HG02678 (cell line): Measurements from ENCODE around the gene CLASP1.
"Not testable (repeated sequence)": the region's sequence is repeated elsewhere in the genome, so short reads cannot be mapped to it uniquely, and the experiment has no call there.

Source experiments
- ATAC-seq: cut with Tn5 transposase; IDR thresholded peaks from one replicate; pipeline ENCODE4 v1.9.1; 2021; ENCODE audit warnings: mild to moderate bottlenecking, moderate library complexity; ENCODE audit not compliant: unreplicated experiment

CLASP1 gene

DNA sequence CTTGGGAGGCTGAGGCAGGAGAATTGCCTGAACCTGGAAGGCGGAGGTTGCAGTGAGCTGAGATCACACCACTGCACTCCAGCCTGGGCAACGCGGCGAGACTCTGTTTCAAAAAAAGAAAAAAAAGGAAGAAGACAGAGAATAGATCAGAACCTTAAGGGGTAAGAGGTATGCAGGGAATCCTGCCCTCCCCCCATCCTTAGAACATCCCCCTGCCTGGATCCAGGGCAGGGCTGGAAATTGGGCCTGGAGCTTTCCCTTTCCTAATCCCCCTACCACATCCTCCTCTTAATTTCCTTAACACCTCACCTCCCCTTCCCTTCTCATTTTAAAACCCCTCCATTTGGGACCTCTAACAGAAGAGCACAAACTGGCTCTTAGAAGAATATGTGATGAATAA, 62.1 kb downstream of the CLASP1 start:
- ATAC-seq: no peak

DNA sequence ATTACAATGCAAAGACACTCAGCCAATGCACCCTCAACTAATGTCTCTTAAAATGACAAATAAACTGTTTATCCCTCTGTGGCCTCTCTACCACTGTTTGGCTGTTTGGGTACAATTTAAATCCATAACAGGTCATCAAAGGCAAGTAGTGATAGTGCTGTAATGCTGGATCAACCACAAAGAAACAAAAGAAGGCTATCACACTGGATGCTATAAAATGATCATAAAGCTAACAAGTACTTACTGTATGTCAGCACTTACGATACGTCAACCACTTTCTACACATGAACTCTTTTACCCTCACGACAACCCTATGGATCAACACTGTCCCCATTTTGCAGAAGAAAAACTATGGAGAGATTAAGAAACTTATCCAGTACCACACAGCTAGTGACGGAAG, 64.5 kb downstream of the CLASP1 start:
- ATAC-seq: no peak

DNA sequence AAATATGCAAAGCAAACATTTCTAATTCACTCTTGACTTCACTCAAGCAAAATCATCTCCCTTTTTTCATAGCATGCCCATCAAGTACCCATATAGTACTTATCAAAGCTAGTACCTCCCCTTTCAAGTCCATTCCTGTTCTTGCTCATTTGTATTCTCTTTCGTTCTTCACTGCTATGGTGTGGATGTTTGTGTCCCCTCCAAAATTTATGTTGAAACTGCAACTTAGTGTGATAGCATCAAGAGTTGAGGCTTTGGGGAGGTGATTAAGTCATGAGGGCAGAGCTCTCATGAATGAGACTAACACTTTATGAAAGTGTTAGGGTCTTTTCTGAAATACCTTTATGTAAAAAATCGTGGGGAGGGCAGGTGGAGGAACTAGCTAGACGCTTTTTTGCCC, 65.7 kb downstream of the CLASP1 start:
- ATAC-seq: no peak

DNA sequence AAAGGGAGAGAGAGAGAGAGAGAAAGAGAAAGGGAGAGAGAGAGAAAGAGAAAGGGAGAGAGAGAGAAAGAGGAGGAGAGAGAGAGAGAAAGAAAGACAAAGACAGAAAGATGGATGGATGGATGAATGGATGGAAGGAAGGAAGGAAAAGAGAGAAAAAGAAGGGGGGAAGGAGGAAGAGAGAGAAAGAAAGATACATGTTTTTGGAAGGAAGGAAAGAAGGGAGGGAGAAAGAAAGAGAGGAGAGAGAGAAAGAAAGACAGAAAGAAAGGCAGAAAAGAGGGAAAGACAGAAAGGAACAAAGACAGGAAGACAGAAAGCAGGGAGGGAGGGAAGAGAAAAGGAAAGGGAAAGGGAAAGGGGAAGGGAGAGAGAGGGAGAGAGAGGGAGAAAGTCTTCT, 67.0 kb downstream of the CLASP1 start:
- no peak for ATAC-seq

DNA sequence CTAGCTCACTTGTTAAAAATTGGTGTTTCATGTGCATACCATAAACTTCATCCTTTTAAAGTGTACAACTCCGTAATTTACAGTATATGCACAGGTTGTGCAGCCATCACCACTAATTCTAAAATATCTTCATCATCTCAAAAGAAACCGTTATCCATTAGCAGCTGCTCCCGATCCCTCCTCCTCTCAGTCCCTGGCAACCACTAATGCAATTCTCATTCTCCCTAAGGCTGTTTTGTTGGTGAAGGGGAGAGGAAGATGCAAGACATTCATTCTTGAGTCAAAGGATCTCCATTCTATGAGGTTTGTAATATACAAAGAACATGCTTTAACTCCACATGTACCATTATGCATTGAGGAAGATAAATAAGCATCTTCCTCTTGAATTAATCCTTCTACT, 70.0 kb downstream of the CLASP1 start:
- ATAC-seq: no peak

DNA sequence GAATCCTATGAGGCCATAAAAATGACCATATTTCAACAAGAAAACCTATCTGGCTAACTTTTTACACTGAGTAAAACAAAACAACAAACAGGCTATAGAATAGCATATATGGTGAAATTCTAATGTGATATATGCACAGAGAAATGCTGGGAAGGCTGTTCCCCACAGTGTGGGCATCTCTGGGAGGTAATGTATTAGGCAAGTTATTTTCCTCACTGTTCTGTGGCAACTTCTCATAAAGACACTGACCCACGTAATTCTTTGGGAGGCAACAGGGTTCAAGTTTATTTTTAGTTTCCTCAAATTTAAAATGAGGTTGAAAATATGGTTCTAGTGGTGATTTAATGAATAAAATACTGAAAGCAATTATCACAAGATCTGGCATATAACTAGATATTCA, 71.9 kb downstream of the CLASP1 start:
- ATAC-seq: no peak

DNA sequence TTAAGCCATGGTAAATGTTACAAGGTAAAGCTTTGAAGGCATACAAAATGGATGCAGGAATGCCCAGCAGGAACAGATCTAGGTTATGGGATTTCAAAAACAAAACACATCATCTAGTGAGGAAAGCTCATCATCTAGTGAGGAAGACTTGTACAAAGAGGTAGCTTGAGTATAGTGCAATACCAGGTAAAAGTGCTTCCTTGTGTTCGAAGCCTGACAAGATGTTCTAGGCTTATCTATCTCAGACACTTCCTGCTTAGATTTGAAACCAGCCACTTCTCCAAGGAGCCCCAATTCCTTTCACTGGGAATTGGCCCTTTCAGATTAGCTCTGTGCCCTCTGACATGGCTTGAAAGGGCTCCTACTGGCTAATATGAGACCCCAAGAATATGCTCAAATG, 73.0 kb downstream of the CLASP1 start:
- ATAC-seq: no peak

DNA sequence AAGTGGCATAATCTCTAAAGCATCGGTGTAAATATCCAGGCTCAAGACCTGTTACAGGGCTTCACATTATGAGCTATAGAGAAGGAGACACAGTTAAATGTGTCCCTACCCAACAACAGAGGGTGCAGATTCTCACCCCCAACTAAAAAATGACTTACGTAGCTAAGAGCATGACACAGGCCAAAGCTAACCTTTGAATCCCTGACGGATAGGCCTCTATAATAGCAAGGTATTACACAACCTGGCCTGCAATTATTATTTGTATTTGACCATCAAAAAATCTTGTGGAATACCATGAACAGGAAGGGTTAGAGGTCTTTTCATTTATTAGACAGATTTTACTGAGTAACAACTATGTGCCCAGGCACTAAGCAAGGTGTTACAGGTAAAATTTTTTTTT, 73.5 kb downstream of the CLASP1 start:
- ATAC-seq: no peak

DNA sequence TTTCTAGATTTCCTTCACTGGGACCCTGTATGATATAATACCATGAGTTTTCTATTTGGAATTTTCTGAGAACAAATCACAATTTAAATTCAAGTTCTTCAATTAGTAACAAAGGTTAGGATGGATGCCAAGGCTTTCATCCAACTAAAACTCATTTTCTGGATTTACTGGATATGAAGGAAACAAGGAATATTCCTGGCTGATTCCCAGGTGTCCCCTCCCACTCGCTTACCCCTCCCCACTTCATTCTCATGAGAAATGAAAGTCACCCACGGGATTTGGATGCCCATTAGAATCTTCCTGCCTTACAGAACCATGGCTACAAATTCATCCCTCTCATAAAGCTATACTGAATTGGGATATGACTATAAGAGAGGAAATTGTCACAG, 78.6 kb downstream of the CLASP1 start:
- ATAC-seq: no peak

DNA sequence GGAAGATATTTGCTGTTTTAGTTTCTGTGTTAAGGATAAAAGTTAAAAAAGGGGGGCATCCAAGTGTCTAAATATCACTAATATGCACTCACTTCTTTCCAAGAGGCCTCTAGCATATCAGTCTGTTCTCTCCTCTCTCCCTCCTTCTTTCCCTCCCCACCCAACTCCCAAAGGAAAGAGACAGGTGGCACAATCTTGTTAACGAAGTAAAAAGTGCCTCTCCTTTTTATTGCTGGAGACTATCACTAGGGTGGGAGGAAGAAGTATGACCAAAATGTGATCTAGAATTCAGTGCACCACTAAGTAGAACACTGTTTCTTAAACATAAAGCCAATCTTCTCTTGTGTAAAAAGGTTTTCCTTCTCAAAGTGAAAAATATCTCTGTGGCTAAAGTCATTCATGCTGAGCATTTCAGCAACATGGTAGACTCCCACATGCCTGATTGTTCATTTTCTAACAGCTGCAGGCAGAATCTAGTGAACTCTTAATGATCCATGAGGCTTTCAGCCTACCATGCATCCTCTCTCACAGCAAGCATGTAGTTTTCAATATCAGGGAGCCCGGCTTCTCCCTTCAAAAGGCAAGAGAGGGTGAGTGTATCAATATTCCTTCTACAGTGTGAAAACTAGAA, 79.1 kb downstream of the CLASP1 start:
- ATAC-seq: no peak

DNA sequence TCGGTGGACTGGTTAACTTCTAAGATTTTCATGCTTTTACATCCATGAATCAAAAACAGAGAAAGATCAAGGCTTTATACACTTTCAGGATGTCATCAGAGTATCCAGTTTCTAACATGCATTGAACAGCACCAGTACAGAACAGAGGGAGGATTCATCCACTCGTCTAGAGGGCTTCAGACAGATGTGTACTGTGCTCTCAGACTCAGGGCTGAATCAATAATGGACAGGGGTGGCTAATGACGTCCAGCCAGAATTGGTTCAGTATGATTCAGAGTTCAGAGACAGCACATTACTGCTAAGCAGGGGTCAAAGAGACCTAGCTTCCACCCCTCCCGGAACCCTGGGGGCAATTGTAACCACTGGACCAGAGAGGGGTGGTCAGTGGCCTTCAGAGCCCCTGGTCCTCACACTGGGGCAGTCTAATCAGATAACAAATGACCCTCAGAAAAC, 81.3 kb downstream of the CLASP1 start:
- ATAC-seq: no peak

DNA sequence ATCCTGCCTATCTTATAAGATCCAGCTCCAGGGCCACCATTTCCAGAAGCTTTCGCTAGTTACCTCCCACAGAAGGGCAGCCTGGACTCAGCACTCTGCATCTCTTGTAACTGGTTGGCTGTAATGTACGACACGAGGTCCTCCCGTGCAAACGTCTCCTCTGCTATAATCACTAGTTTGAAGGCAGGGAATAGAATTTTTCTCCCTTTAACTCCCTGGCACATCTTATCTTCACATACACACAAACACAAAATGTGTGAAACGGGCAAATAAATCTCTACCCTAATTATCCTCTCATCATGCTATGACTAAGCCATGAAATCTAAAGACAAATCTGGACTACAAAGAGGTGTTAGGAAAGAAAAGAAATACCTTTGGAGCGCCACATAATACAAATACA, 81.8 kb downstream of the CLASP1 start:
- no peak for ATAC-seq

DNA sequence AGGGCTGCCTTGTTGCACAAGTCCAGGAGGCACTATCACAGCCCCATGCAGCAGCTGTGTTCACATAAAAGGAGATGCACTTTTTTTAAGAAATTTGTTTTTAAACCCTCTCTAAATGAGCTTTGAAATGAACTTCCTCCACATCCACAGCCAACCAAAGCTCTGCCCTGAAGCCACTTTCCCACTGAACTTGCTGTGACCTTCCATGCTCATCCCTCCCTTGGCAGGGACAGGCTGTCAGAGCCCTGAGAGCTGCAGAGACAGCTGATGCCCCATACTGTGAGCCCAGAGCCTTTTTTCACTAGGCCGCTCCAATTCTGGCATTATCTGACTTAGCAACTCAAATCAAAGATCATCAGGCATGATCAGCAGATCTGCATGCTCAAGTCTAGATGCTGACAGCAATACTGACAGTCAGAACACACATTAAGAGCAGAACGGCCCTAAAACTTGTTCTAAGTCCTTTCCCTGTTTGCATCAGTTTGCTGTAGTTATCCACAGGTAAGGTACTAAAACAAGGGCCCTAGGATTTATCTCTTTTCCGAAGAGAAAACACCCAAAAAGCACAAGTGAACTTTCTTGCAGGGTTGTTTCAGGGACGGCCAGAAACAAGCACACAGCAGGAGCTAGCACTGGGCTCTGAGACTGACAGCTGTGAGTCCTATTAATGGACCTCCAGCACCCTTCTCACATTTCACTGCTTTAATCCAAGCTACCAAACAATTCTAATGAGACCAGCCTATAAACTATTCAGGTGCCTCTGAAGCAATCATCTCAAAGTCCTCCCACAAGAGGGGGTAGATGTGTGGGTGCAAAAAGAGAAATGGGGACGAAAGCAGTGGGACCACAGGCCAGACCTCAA, 83.6 kb downstream of the CLASP1 start:
- ATAC-seq: no peak

DNA sequence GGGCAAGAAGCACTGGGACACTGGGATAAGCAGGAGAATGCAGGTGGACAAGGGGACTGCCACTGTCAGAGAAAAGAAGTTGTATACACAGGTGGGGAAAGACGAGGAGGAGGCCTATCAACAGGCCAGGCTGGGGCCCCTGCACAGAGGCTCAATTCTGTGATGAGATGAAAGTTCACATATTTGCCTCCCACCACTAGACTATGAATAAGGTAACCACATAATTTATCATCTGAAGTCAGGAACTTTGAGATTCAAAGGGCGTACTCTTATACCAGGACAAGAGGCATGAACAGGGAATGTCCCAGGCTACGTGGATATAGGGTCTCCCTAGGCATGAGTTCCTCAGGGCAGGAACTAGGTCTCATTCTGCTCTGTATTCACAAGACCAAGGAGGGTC, 84.4 kb downstream of the CLASP1 start:
- ATAC-seq: no peak

DNA sequence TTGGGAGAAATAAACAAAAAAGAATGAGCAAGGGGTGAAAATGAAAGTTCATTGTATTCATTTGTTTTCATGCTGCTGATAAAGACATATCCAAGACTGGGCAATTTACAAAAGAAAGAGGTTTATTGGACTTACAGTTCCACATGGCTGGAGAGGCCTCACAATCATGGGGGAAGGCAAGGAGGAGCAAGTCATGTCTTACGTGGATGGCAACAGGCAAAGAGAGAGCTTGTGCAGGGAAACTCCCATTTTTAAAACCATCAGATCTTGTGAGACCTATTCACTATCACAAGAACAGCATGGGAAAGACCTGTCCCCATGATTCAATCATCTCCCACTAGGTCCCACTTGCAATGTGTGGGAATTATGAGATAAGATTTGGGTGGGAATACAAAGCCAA, 85.5 kb downstream of the CLASP1 start:
- ATAC-seq: not testable (repeated sequence)

DNA sequence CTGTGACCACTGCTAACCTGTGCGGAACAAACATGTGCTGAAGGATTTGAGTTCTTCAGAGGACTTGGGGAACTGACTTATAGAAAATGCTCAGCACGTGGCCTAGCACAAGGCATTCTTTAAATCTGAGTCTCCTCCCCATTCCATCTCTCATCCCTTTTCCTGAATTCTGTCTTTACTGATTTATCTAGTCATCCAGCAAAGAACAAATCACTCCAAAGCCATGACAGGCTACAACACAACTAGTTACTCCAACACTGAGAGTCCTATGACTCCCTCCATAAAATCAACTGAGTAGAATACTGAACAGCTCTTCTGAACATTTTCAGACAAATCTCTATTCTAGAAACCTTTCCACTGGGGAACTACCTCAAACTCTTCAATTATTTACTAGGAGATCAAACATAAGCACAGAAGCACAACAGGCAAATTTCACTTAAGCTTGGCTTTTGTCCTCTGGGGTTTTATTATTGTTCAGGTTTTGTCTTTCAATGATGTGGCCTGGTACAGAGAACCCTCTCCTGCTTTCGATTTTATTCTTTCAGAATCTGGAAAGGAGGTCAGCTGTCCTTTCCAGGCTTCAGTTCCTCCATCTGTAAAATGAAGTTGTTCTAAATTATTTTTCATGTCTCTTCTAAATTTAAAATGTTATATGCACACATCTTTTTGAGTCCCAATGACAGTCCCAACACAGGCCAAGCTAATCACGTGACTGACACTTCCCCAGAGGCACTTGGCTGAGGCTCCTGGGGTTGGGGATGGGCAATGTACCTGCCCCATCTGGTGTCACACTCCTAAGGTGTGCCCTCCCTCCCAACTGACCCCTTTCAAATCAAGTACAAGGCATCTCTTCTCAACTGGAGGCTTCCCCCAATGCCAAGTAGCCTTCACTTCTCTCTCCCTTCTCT, 86.7 kb downstream of the CLASP1 start:
- ATAC-seq: no peak

DNA sequence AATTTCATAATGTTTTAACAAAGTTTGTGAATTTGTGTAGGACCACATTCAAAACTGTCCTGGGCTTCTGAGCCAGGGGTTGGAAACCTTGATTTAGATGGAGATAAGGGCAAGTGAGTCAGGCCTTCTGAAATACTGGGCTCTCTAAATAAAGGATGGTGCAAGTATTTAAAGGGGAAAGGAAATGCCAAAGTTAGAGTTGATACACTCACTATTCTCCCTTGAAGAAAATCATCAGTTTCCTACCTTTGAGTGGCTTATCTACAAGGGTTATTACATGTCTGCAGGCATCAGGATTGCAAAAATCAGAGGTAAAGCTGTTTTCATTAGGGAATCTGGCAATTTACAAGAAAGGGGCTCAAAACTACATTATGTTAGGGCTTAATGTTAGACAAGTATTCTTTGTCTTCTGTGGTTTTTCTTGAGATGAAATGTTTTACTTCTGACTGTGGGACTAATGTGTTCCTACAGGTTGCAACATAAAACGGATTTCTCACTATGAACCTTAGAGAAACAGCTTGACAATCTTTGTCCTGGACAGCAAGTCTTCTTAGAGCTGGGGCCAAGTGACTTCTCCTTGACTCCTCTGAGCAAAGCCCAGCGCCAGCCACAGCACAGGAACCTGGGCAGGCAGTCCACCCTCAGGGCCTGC, 87.5 kb downstream of the CLASP1 start:
- no peak for ATAC-seq

DNA sequence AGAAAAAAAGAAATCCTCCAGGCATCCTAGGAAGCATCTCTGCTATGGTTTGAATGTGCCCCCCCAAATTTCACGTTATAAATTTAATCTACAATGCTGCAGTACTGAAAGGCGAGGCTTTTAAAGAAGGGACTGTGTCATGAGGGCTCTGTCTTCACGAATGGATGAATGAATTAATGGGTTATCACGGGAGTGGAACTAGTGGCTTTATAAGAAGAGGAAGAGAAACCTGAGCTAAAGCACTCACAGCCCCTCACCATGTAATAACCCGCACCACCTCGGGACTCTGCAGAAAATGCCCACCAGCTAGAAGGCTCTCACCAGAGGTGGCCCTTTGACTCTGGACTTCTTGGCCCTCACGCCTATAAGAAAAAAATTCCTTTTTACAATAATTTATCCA, 90.9 kb downstream of the CLASP1 start:
- ATAC-seq: peak; percentile 65

DNA sequence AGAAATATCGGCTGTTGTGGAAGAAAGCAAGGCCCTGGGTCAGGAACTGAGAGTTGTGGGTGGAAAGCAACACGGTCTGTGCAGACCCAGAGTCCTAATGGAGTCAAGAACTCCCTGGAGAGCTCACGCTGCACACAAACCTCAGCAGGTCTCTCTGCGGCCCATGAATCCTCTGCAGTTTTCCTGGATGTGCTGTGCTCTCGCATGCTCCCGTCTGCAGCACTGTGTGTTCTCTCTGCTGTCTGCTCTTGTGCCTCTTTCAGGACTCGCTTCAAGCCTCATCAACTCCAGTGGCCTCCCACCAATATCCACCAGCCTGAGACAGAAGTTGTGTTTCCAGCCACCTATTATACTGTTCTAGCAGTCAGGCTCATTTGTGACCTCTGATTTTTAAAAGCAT, 94.3 kb downstream of the CLASP1 start:
- no peak for ATAC-seq

DNA sequence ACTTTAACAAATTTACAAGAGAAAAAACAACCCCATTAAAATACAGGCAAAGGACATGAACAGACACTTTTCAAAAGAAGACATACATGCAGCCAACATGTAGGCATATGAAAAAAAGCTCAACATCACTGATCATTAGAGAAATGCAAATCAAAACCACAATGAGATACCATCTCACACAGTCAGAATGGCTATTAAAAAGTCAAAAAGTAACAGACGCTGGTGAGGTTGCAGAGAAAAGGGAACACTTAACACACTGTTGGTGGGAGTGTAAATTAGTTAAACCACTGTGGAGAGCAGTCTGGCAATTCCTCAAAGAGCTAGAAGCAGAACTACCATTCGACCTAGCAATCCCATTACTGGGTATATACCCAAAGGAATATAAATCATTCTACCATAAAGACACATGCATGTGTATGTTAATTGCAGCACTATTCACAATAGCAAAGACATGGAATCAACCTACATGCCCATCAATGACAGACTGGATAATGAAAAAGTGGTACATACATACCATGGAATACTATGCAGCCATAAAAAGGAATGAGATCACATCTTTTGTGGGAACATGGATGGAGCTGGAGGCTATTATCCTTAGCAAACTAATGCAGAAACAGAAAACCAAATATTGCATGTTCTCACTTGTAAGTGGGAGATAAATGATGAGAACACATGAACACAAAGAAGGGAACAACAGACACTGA, 96.6 kb downstream of the CLASP1 start:
- ATAC-seq: peak; percentile 77
